Uterus (tissue), 2 donors: ENCODE data around the gene OR1J2.

ENCODE experiments used
- CTCF ChIP-seq, 4 experiments: fragments of 200-600 bp in 2 of 4; fragments of 450-650 bp in 2 of 4; sonication (generic) in 2 of 4; IDR thresholded peaks; one replicate each; pipeline ENCODE4 v1.5.1; 2016 to 2019; ENCODE audit warnings: antibody characterized with exemption in 4 of 4, mild to moderate bottlenecking in 2 of 4, moderate library complexity in 1 of 4
- POLR2A ChIP-seq, 2 donors: fragments of 450-650 bp; IDR thresholded peaks; one replicate each; pipeline ENCODE4 v1.6.1; 2016; ENCODE audit warnings: antibody characterized with exemption in 2 of 2, mild to moderate bottlenecking in 1 of 2, moderate library complexity in 1 of 2

GRCh38 chr9:122526602-122527001 lies 16.0 kb downstream of the OR1J2 start:
- no peak for TF ChIP-seq CTCF (IDR thresholded peaks at IDR 0.05)
- no peak for TF ChIP-seq POLR2A (IDR thresholded peaks at IDR 0.05)
